T-cell (primary cell): ENCODE results near the gene SHROOM3. TPM values are rescaled to one million over a fixed set of nuclear protein-coding genes. Genes with fewer than 3 reads are reported as not detected.
"Not testable (repeated sequence)": the region's sequence is repeated elsewhere in the genome, so short reads cannot be mapped to it uniquely, and the experiment has no call there.

Source experiments
- ATAC-seq, 4 experiments: fragments of 200-7000 bp in 3 of 4; fragments of 150-1000 bp in 1 of 4; cut with Tn5 transposase; replicated peaks in 1 of 4; 1 replicate in 3 of 4; 2 replicates in 1 of 4; pipeline ENCODE4 v1.10.0; 2021; ENCODE audit warnings: moderate library complexity in 3 of 4, mild to moderate bottlenecking in 2 of 4, moderate number of reproducible peaks in 1 of 4
- CTCF ChIA-PET, 2 donors: fragments of 300-600 bp; sonication (Branson Sonifier 250); formaldehyde crosslinking; loops; one replicate each; lab custom pipeline; 2022; ENCODE audit warnings: antibody characterized with exemption in 2 of 2; lab: Charles Lee
- POLR2A ChIA-PET, 2 donors: fragments of 300-600 bp; sonication (Branson Sonifier 250); formaldehyde crosslinking; loops; one replicate each; lab custom pipeline; 2022; ENCODE audit warnings: antibody characterized with exemption in 2 of 2; lab: Charles Lee
- DNase-seq, 35 experiments: peaks; one replicate each; pipeline versions ENCODE4 v3.0.0 to v3.0.0-alpha.2; 2013 to 2023
- H3K27ac ChIP-seq: one replicate; pipeline ENCODE4 v1.5.1; 2013; ENCODE audit warnings: low read length
- H3K27me3 ChIP-seq, 2 experiments: replicated peaks in 1 of 2; 1 replicate in 1 of 2; 2 replicates in 1 of 2; pipeline versions ENCODE4 v1.6.1 to v1.7.0; 2013; ENCODE audit warnings: low read length in 1 of 2, mixed read lengths in 1 of 2; ENCODE audit not compliant: control insufficient read depth in 2 of 2, insufficient read depth in 2 of 2; ENCODE audit errors: extremely low read depth in 1 of 2
- H3K36me3 ChIP-seq, 2 donors: 1 replicate in 1 of 2; 2 replicates in 1 of 2; pipeline versions ENCODE4 v1.6.1 to v1.7.0; 2013; ENCODE audit warnings: low read length in 1 of 2; ENCODE audit not compliant: control insufficient read depth in 2 of 2, insufficient read depth in 1 of 2; ENCODE audit errors: extremely low read depth in 1 of 2
- H3K4me1 ChIP-seq, 2 experiments: 1 replicate in 1 of 2; 2 replicates in 1 of 2; pipeline versions ENCODE4 v1.6.1 to v1.7.0; 2013; ENCODE audit warnings: low read length in 2 of 2, mixed read lengths in 1 of 2; ENCODE audit not compliant: insufficient read depth in 2 of 2, control insufficient read depth in 1 of 2; ENCODE audit errors: extremely low read depth in 1 of 2
- H3K4me3 ChIP-seq, 2 donors: 1 replicate in 1 of 2; 2 replicates in 1 of 2; pipeline versions ENCODE4 v1.5.1 to v1.7.0; 2013; ENCODE audit warnings: mild to moderate bottlenecking in 2 of 2, low read length in 1 of 2, moderate library complexity in 1 of 2; ENCODE audit not compliant: control insufficient read depth in 1 of 2; ENCODE audit errors: extremely low read depth in 1 of 2
- H3K9me3 ChIP-seq: 2 replicates; pipeline ENCODE4 v1.7.0; 2013
- H3K27ac Mint-ChIP-seq, 2 donors: one replicate each; pipeline ENCODE4 v1.8.0; 2020 to 2021; ENCODE audit warnings: mild to moderate bottlenecking in 2 of 2, mixed read lengths in 2 of 2
- H3K27me3 Mint-ChIP-seq, 2 donors: one replicate each; pipeline ENCODE4 v1.8.0; 2021 to 2022; ENCODE audit warnings: mixed read lengths in 2 of 2
- H3K36me3 Mint-ChIP-seq: one replicate; pipeline ENCODE4 v1.8.0; 2021; ENCODE audit warnings: mixed read lengths
- H3K4me1 Mint-ChIP-seq, 3 donors: one replicate each; pipeline ENCODE4 v1.8.0; 2020 to 2022; ENCODE audit warnings: mixed read lengths in 3 of 3, mild to moderate bottlenecking in 1 of 3
- H3K4me3 Mint-ChIP-seq, 3 donors: one replicate each; pipeline ENCODE4 v1.8.0; 2020 to 2022; ENCODE audit warnings: mild to moderate bottlenecking in 3 of 3, mixed read lengths in 3 of 3, moderate library complexity in 3 of 3
- H3K9me3 Mint-ChIP-seq, 3 donors: one replicate each; pipeline ENCODE4 v1.8.0; 2020 to 2022; ENCODE audit warnings: mixed read lengths in 3 of 3
- WGBS: methylation state at CpG from one replicate; pipeline ENCODE4 v1.1.5; 2013; ENCODE audit warnings: missing lambda C conversion rate; ENCODE audit not compliant: insufficient coverage; 5-methylcytosine and 5-hydroxymethylcytosine counted together
- total RNA-seq, 35 experiments: library from RNA in 6 of 35; stranded (reverse) in 6 of 35; fragments of 120-200 nt in 1 of 35; gene quantifications; one replicate each; pipeline versions ENCODE4 v1.2.1 to v1.2.4 and lab custom pipeline; 2013 to 2026

SHROOM3 gene
- total RNA-seq, 5 donors from 2014 or later (not counting 1 experiment from before 2014, with no cell fraction given) = 0.22 to 1.1 (median 0.33) TPM; not detected in 2

DNA sequence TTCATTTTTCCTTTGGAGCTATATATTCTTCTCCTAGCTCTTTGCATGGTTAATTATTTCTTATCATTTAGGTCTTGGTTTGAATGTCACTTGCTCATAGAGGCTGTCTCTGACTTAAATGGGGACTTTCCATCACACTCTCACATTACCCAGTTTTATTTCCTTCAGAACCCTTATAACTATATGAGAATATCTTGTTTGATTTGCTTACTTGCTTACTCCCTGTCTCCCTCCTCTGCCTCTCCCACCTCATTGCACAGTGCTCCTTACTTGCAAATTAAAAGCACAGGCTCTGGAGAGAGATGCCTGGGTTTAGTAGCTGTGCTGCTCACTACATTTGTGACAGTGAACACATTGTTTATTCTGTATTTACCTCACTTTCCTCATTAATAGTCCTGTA lies 288.3 kb downstream of the SHROOM3 start:
- Histone ChIP-seq H3K4me1 (peaks cover 0 to 3% of the 10 kb centered on the region in 2 experiments), H3K36me3 (no peaks in the 10 kb centered on the region), H3K4me3 (no peak overlapping the region), H3K9me3 (no peaks in the 10 kb centered on the region), H3K27me3 (peaks cover 0 to 3% of the 10 kb centered on the region in 2 experiments), H3K27ac (no peak overlapping the region)
- peaks cover 9 to 18% of the 10 kb centered on the region in 2 donors for H3K27me3 Mint-ChIP-seq
- POLR2A ChIA-PET = no interaction called here
- H3K4me3 Mint-ChIP-seq = no peak overlapping the region
- H3K9me3 Mint-ChIP-seq = no peaks in the 10 kb centered on the region
- no peak for ATAC-seq
- H3K4me1 Mint-ChIP-seq = no peaks in the 10 kb centered on the region
- H3K27ac Mint-ChIP-seq = no peak overlapping the region
- DNase-seq = no peak
- H3K36me3 Mint-ChIP-seq = no peaks in the 10 kb centered on the region
- CTCF ChIA-PET = interaction anchor here (0.5 to 0.6 kb wide), 2 partner anchors 168 to 585 kb away, joined by 3 to 4 read pairs; no protein-coding TSS in a partner anchor

GRCh38 chr4:76723924-76724323 lies 288.9 kb downstream of the SHROOM3 start:
- no peaks in the 10 kb centered on the region for H3K36me3 Mint-ChIP-seq
- Histone ChIP-seq H3K36me3 (no peaks in the 10 kb centered on the region), H3K27ac (no peak overlapping the region), H3K9me3 (no peaks in the 10 kb centered on the region), H3K4me3 (no peak overlapping the region), H3K4me1 (peaks cover 0 to 3% of the 10 kb centered on the region in 2 experiments), H3K27me3 (peaks cover 0 to 6% of the 10 kb centered on the region in 2 experiments)
- no peak overlapping the region for H3K27ac Mint-ChIP-seq
- no peak for ATAC-seq
- H3K9me3 Mint-ChIP-seq = no peaks in the 10 kb centered on the region
- H3K27me3 Mint-ChIP-seq = peaks cover 7 to 18% of the 10 kb centered on the region in 2 donors
- WGBS = no CpG with 5 or more reads among the region's 2 CpGs
- ChIA-PET POLR2A (no interaction called here), CTCF (no interaction called here)
- DNase-seq = no peak
- H3K4me3 Mint-ChIP-seq = no peak overlapping the region
- H3K4me1 Mint-ChIP-seq = no peaks in the 10 kb centered on the region

DNA sequence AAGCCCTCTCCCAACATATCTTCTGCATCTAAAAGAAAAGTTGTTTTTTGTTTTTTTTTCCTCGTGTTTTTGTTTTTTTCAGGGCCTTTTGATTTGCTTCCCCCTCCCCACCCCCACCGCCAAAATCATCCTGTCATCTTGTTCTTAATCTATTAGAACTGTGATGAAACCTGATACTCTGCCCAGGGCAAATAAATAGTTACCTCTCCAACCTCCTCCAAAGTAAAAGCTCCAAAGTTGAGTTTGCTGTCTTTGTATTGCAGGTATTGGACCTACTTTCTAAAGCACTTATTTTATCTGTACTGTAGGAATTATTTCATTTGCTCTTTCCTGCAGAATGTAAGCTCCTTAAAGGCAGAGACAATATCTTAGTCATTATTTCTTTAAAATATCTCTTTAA lies 290.0 kb downstream of the SHROOM3 start:
- H3K27me3 ChIP-seq = peaks cover 0 to 6% of the 10 kb centered on the region in 2 experiments
- DNase-seq (no peak), ATAC-seq (no peak)
- peaks cover 3 to 8% of the 10 kb centered on the region in 2 donors for H3K27me3 Mint-ChIP-seq
- POLR2A ChIA-PET = no interaction called here
- H3K4me1 ChIP-seq = peaks cover 0 to 3% of the 10 kb centered on the region in 2 experiments
- H3K27ac ChIP-seq = no peak overlapping the region
- no CpG with 5 or more reads among the region's 2 CpGs for WGBS
- CTCF ChIA-PET = interaction anchor here in 1 of 2 donors (0.7 kb wide), 1 partner anchor 723 kb away, joined by 3 read pairs; no protein-coding TSS in a partner anchor
- no peaks in the 10 kb centered on the region for H3K9me3 Mint-ChIP-seq
- H3K9me3 ChIP-seq = no peaks in the 10 kb centered on the region
- no peaks in the 10 kb centered on the region for H3K36me3 ChIP-seq
- H3K36me3 Mint-ChIP-seq = no peaks in the 10 kb centered on the region
- H3K4me1 Mint-ChIP-seq = no peaks in the 10 kb centered on the region
- no peak overlapping the region for H3K4me3 ChIP-seq
- no peak overlapping the region for H3K27ac Mint-ChIP-seq
- H3K4me3 Mint-ChIP-seq = no peak overlapping the region

GRCh38 chr4:76726176-76726575 lies 291.1 kb downstream of the SHROOM3 start:
- POLR2A ChIA-PET = interaction anchor here in 1 of 2 donors (0.6 kb wide), 1 partner anchor 24 kb away, joined by 5 read pairs; no protein-coding TSS in a partner anchor
- peaks cover 0 to 6% of the 10 kb centered on the region in 2 experiments for H3K27me3 ChIP-seq
- Mint-ChIP-seq H3K9me3 (no peaks in the 10 kb centered on the region), H3K27me3 (peaks cover 3 to 7% of the 10 kb centered on the region in 2 donors), H3K36me3 (no peaks in the 10 kb centered on the region), H3K4me1 (no peaks in the 10 kb centered on the region), H3K27ac (no peak overlapping the region), H3K4me3 (no peak overlapping the region)
- H3K27ac ChIP-seq = no peak overlapping the region
- H3K9me3 ChIP-seq = no peaks in the 10 kb centered on the region
- H3K36me3 ChIP-seq = no peaks in the 10 kb centered on the region
- H3K4me3 ChIP-seq = no peak overlapping the region
- WGBS = no CpG with 5 or more reads among the region's 1 CpG
- ATAC-seq (no peak), DNase-seq (no peak)
- H3K4me1 ChIP-seq = peaks cover 0 to 3% of the 10 kb centered on the region in 2 experiments
- CTCF ChIA-PET = no interaction called here

DNA sequence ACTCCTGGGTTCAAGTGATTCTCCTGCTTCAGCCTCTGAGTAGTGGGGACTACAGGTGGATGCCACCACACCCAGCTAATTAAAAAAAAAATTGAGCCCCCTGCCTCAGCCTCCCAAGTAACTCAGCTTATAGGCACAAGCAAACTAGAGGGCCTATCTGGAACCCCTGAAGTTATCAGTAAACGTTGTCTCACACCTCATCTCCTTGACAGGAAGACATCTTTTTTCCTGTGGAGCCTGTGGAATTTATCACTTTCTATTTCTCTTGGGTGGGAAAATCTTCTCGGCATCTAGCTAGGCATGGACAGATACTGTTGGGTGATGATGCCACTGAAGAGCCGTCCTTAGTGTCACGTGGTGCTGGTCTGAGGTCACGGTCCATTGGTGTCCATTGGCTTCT lies 291.6 kb downstream of the SHROOM3 start:
- H3K36me3 ChIP-seq = no peaks in the 10 kb centered on the region
- no peak for ATAC-seq
- WGBS = no CpG with 5 or more reads among the region's 5 CpGs
- peaks cover 0 to 3% of the 10 kb centered on the region in 2 experiments for H3K4me1 ChIP-seq
- CTCF ChIA-PET = no interaction called here
- H3K9me3 ChIP-seq = no peaks in the 10 kb centered on the region
- no peak for DNase-seq
- no peak overlapping the region for H3K27ac Mint-ChIP-seq
- H3K27ac ChIP-seq = no peak overlapping the region
- H3K9me3 Mint-ChIP-seq = no peaks in the 10 kb centered on the region
- POLR2A ChIA-PET = interaction anchor here in 1 of 2 donors (0.6 kb wide), 1 partner anchor 24 kb away, joined by 5 read pairs; no protein-coding TSS in a partner anchor
- H3K27me3 Mint-ChIP-seq = peaks cover 3% of the 10 kb centered on the region in 2 donors
- no peaks in the 10 kb centered on the region for H3K4me1 Mint-ChIP-seq
- no peak overlapping the region for H3K4me3 ChIP-seq
- H3K27me3 ChIP-seq = peaks cover 0 to 6% of the 10 kb centered on the region in 2 experiments
- H3K4me3 Mint-ChIP-seq = no peak overlapping the region
- no peaks in the 10 kb centered on the region for H3K36me3 Mint-ChIP-seq

DNA sequence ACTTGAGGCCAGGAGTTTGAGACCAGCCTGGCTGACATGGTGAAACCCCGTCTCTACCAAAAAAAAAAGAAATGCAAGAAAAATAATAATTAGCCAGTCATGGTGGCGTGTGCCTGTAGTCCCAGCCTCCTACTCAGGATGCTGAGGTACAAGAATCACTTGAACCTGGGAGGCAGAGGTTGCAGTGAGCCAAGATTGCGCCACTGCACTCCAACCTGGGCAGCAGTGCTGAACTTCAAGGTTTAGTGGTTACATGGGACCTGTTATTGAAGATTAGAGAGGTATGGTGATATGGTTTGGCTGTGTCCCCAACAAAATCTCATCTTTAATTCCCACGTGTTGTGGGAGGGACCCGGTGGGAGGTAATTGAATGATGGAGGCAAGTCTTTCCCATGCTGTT lies 292.9 kb downstream of the SHROOM3 start:
- H3K27ac Mint-ChIP-seq, H3K36me3 ChIP-seq, H3K36me3 Mint-ChIP-seq, H3K4me1 ChIP-seq, POLR2A ChIA-PET, H3K27ac ChIP-seq, H3K9me3 Mint-ChIP-seq, H3K4me1 Mint-ChIP-seq, H3K4me3 ChIP-seq, ATAC-seq, CTCF ChIA-PET, H3K27me3 ChIP-seq, H3K4me3 Mint-ChIP-seq, H3K27me3 Mint-ChIP-seq, DNase-seq, H3K9me3 ChIP-seq: not testable (repeated sequence)
- WGBS = 78% methylated on average over 3 of the region's 5 CpGs
